Fibroblast of upper back skin (primary cell): ENCODE results near the gene CLDN6.

Source experiments
- DNase-seq: peaks from one replicate; pipeline ENCODE4 v3.0.0-alpha.2; 2013

The CLDN6 gene

GRCh38 chr16:2968368-2968737 is 49.6 kb downstream of the CLDN6 start:
- no peak for DNase-seq

GRCh38 chr16:2967721-2968161 is 50.2 kb downstream of the CLDN6 start:
- DNase-seq, result no peak

GRCh38 chr16:2967211-2967631 is 50.8 kb downstream of the CLDN6 start:
- DNase-seq, result no peak

- no peak for DNase-seq
Observed at GRCh38 chr16:2966808-2967191, 51.2 kb downstream of the CLDN6 start.

DNA sequence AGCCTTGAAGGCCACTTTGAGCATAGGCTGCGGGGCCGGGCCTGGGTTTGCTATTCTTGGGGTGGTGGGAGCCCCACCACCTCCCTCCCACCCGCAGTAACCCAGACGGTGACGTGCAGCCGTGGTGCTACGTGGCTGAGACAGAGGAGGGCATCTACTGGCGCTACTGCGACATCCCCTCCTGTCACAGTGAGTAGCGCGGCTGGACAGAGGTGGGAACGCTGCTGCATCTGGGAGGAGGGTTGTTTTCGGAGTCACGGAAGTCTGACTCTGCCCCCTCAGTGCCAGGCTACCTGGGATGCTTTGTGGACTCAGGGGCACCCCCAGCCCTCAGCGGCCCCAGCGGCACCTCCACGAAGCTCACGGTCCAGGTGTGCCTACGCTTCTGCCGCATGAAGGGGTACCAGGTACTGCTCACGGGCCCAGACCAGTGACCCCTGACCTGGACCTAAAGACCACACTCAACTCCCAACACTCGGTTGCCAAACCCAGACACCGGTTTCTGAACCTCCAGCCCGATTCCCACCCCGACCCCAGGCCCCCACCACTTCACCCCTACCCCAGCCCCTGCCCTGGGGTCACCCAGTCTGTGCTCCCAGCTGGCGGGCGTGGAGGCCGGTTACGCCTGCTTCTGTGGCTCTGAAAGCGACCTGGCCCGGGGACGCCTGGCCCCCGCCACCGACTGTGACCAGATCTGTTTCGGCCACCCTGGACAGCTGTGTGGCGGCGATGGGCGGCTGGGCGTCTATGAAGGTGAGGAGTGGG is 51.8 kb downstream of the CLDN6 start:
- no peak for DNase-seq
